Endothelial cell (in vitro differentiated cells): Measurements from ENCODE around the gene ZNF618. TPM values are rescaled to one million over a fixed set of nuclear protein-coding genes. Genes with fewer than 3 reads are reported as not detected.

Source experiments
- DNase-seq: peaks from one replicate; pipeline ENCODE4 v3.0.0; 2021; ENCODE audit warnings: low spot score
- H3K27ac Mint-ChIP-seq: one replicate; pipeline ENCODE4 v1.8.0; 2021; ENCODE audit warnings: mixed read lengths, inconsistent platforms; ENCODE audit not compliant: unreplicated experiment
- H3K27me3 Mint-ChIP-seq: one replicate; pipeline ENCODE4 v1.8.0; 2021; ENCODE audit warnings: mild to moderate bottlenecking, moderate library complexity, mixed read lengths, inconsistent platforms; ENCODE audit not compliant: unreplicated experiment
- H3K36me3 Mint-ChIP-seq: one replicate; pipeline ENCODE4 v1.8.0; 2021; ENCODE audit warnings: mild to moderate bottlenecking, low read depth, mixed read lengths, inconsistent platforms; ENCODE audit not compliant: unreplicated experiment
- H3K4me1 Mint-ChIP-seq: one replicate; pipeline ENCODE4 v1.8.0; 2021; ENCODE audit warnings: mild to moderate bottlenecking, mixed read lengths, inconsistent platforms; ENCODE audit not compliant: unreplicated experiment
- H3K4me3 Mint-ChIP-seq: one replicate; pipeline ENCODE4 v1.8.0; 2021; ENCODE audit warnings: mild to moderate bottlenecking, mixed read lengths, inconsistent platforms; ENCODE audit not compliant: unreplicated experiment
- H3K9me3 Mint-ChIP-seq: one replicate; pipeline ENCODE4 v1.8.0; 2021; ENCODE audit warnings: mixed read lengths, inconsistent platforms; ENCODE audit not compliant: unreplicated experiment
- CTCF ChIP-seq: fragments of 200-600 bp; sonication (generic); IDR thresholded peaks from one replicate; pipeline ENCODE4 v1.5.0; 2021; ENCODE audit warnings: antibody characterized with exemption; ENCODE audit not compliant: unreplicated experiment
- total RNA-seq: library from RNA; stranded (reverse); fragmentation: NEBNext Ultra II Directional; extraction: Animal tissue kit (Norgen Biotek cat#: 25700); gene quantifications from one replicate; pipeline ENCODE4 v1.2.1, GENCODE V29; 2021; ENCODE audit not compliant: unreplicated experiment

Gene ZNF618
- total RNA-seq, 1 donor from 2014 or later: 35.0 TPM

GRCh38 chr9:113915817-113916434, 39.8 kb downstream of the ZNF618 start:
- Mint-ChIP-seq H3K4me3 (no peak overlapping the region), H3K27ac (no peak overlapping the region), H3K36me3 (peaks cover 3% of the 10 kb centered on the region), H3K27me3 (peaks cover 3% of the 10 kb centered on the region), H3K4me1 (no peaks in the 10 kb centered on the region), H3K9me3 (no peaks in the 10 kb centered on the region)
- TF ChIP-seq CTCF: no peak
- no peak for DNase-seq

DNA sequence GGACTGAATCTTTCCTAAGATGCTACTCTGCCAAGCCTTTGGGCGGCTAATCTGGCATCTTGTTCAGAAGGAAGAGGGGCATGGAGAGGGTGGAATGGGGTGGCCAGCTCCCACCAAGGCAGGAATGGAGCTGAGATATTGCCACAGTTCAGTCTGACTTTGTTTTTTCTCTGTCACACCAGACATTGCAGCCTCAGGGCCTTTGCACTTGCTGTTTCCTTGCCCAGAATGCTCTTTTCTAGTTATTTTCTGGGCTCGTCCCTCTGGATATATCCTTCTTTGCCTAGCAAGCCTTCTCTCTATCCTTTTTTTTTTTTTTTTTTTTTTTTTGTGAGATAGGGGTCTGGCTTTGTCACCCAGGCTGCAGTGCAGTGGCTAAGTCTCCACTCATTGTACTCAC, 40.8 kb downstream of the ZNF618 start:
- DNase-seq: no peak
- Mint-ChIP-seq H3K9me3 (no peaks in the 10 kb centered on the region), H3K27ac (no peak overlapping the region), H3K4me1 (no peaks in the 10 kb centered on the region), H3K36me3 (peaks cover 3% of the 10 kb centered on the region), H3K4me3 (no peak overlapping the region), H3K27me3 (peaks cover 3% of the 10 kb centered on the region)
- TF ChIP-seq CTCF: no peak

DNA sequence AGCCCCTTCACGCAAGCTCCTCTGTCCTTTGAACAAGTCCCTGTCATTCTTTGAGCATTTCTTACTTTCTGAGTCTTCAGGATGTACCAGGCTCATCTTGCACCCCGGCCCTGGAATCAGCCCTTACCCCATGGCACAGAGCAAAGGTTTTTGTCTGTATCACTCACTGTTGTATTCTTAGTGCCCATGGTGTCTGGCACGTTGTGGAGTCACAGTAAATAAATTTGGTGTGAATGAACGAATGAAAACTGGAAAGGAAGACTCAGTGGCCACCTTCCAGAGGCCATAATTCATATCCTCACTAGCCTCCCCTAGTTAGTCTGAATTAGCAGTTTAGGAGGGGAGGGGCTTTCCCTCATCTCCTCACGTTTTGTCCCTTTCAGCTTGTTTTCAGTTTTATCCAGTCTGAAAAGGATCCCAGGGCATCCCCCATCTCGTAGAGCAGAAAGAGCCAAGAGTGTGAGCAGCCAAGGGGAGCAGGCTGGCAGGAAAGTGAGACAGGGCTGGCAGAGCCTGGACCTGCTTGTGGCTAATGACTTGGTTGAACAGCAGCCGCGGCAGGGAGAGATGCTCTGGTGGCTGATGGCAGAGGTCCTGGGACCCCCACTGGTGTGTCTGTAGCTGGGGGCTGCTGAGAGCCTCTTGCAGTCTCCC, 42.7 kb downstream of the ZNF618 start:
- no peak for DNase-seq
- H3K9me3 Mint-ChIP-seq: no peaks in the 10 kb centered on the region
- H3K4me1 Mint-ChIP-seq: no peaks in the 10 kb centered on the region
- no peak for TF ChIP-seq CTCF
- no peak overlapping the region for H3K4me3 Mint-ChIP-seq
- peaks cover 6% of the 10 kb centered on the region for H3K36me3 Mint-ChIP-seq
- no peak overlapping the region for H3K27ac Mint-ChIP-seq
- H3K27me3 Mint-ChIP-seq: peaks cover 3% of the 10 kb centered on the region

DNA sequence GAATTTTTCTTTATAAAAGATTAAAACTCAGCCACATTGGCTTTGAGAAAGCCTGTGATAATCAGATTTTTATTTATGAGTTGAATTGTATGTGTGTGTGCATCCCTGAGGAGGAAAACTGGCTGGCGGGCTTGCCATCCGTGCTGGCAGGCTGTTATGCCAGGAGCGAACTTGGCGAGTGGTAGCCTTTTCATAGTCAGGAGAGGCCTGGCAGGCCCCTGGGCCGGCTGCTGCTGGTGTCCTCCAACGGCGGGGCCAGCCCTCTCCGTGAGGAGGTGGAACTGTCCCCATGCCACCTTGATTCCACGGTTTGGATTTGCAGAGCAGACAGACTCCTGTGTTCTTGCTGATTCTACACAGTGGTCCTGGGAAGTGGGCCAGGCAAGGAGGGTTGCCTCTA, 43.3 kb downstream of the ZNF618 start:
- Mint-ChIP-seq H3K9me3 (no peaks in the 10 kb centered on the region), H3K4me3 (no peak overlapping the region), H3K27me3 (peaks cover 3% of the 10 kb centered on the region), H3K36me3 (peaks cover 6% of the 10 kb centered on the region), H3K27ac (no peak overlapping the region), H3K4me1 (no peaks in the 10 kb centered on the region)
- TF ChIP-seq CTCF: no peak
- DNase-seq: no peak

DNA sequence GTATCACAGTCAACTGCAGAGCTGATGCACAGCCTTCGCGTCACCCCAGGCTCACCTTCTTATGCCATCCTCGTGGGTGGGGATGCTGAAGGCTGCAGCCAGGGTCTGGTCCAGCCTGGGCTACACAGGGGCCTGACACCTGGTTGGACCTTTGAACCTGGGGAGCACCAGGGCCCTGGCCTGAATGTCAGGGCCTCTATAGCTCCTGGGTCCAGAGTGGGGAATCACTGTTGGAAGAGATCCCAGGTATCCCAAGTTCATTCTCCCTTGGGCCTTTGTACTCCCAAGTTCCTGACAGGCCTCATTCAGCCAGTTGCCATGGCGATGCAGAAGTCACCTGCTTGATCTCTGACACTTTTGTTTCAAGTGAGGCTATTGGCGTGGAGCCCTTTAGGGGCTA, 43.8 kb downstream of the ZNF618 start:
- H3K9me3 Mint-ChIP-seq: no peaks in the 10 kb centered on the region
- H3K4me3 Mint-ChIP-seq: no peak overlapping the region
- H3K27me3 Mint-ChIP-seq: peaks cover 3% of the 10 kb centered on the region
- TF ChIP-seq CTCF: no peak
- H3K36me3 Mint-ChIP-seq: peaks cover 6% of the 10 kb centered on the region
- H3K4me1 Mint-ChIP-seq: no peaks in the 10 kb centered on the region
- no peak overlapping the region for H3K27ac Mint-ChIP-seq
- DNase-seq: no peak
